ENCODE data around the gene PNMA8B. TPM values are rescaled to one million over a fixed set of nuclear protein-coding genes. Genes with fewer than 3 reads are reported as not detected.

The PNMA8B gene
- total and polyA plus RNA-seq, 2 donors (not counting 3 experiments of a cell fraction or from before 2014, with no cell fraction given) = 0.11 TPM; not detected in 1

GRCh38 chr19:46449228-46449627 lies 46.4 kb downstream of the PNMA8B start:
- BruUV-seq (replicated peaks) = no TSS peak
- Histone ChIP-seq H3K27ac (ENCODE audit: insufficient read depth, low read depth, low read length) (no peak overlapping the region), H3K4me1 (ENCODE audit: control insufficient read depth, extremely low read depth, insufficient read depth, low read length) (no peaks in the 10 kb centered on the region), H3K4me2 (ENCODE audit: insufficient read depth, low read length) (no peak overlapping the region), H3K9ac (replicated peaks; ENCODE audit: extremely low read depth, insufficient read depth, low read length) (no peak overlapping the region), H3K9me3 (replicated peaks; ENCODE audit: control insufficient read depth, insufficient read depth, low read length) (no peaks in the 10 kb centered on the region), H4K20me1 (replicated peaks; ENCODE audit: control insufficient read depth, extremely low read depth, insufficient read depth, low read length) (no peaks in the 10 kb centered on the region), H3K27me3 (ENCODE audit: control insufficient read depth in 2 of 2, insufficient read depth in 2 of 2, low read length in 2 of 2) (peaks cover 5 to 9% of the 10 kb centered on the region in 2 experiments), H3K79me2 (ENCODE audit: control insufficient read depth, insufficient read depth, low read length) (no peaks in the 10 kb centered on the region), H3K9me1 (replicated peaks; ENCODE audit: control insufficient read depth, extremely low read depth, insufficient read depth, low read length) (no peaks in the 10 kb centered on the region), H3K4me3 (replicated peaks in 1 of 3; ENCODE audit: insufficient read depth in 1 of 3, low read depth in 1 of 3, low read length in 3 of 3) (no peak overlapping the region), H2AFZ (ENCODE audit: low read depth, low read length) (no peak overlapping the region), H3K36me3 (ENCODE audit: control insufficient read depth in 2 of 2, extremely low read depth in 1 of 2, insufficient read depth in 2 of 2, low read length in 2 of 2) (no peaks in the 10 kb centered on the region)
- ChIA-PET POLR2A (no interaction called here), CTCF (no interaction called here)
- no peak for FAIRE-seq
- no peak for TF ChIP-seq EZH2 (IDR thresholded peaks at IDR 0.05; ENCODE audit: borderline replicate concordance, low read depth, low read length, severe bottlenecking)
- TF ChIP-seq CTCF (IDR thresholded peaks at IDR 0.05; ENCODE audit: extremely low read depth in 1 of 2, insufficient read depth in 1 of 2, low read depth in 1 of 2, low read length in 2 of 2) = no peak
- no peak for TF ChIP-seq POLR2AphosphoS5 (IDR thresholded peaks at IDR 0.05; ENCODE audit: insufficient read depth, low read depth, low read length)
- no peak for TF ChIP-seq MYC (IDR thresholded peaks at IDR 0.05; ENCODE audit: low read depth, low read length)
- dilution Hi-C loops (cut with MboI; ENCODE audit: extremely low pct_ligation_motif_present, low sequenced_read_pairs) = no loop called here
- no peak for DNase-seq (ENCODE audit: low read depth, low spot score)
- intact Hi-C loops (cut with micrococcal nuclease) = no loop called here

DNA sequence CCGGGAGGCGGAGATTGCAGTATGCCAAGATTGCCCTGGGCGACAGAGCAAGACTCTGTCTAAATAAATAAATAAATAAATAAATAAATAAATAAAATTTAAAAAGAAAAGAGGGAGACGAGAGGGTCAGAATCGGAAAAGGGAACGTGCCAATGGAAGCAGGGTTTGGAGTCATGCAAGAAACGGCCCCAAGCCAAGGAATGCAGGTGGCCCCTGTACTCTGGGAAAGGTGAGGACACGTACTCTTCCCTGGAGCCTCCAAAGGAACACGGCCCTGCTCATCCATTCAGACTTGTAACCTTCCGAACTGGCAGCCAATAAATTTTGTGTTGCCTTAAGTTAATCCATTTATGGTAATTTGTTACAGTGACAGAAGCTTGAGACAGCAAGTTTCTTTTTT lies 47.1 kb downstream of the PNMA8B start:
- H3K4me3 ChIP-seq (replicated peaks in 1 of 3; ENCODE audit: insufficient read depth in 1 of 3, low read depth in 1 of 3, low read length in 3 of 3) = no peak overlapping the region
- intact Hi-C loops (cut with micrococcal nuclease) (no loop called here), dilution Hi-C loops (cut with MboI; ENCODE audit: extremely low pct_ligation_motif_present, low sequenced_read_pairs) (no loop called here)
- H3K27ac ChIP-seq (ENCODE audit: insufficient read depth, low read depth, low read length) = no peak overlapping the region
- no peaks in the 10 kb centered on the region for H3K9me1 ChIP-seq (replicated peaks; ENCODE audit: control insufficient read depth, extremely low read depth, insufficient read depth, low read length)
- H3K79me2 ChIP-seq (ENCODE audit: control insufficient read depth, insufficient read depth, low read length) = no peaks in the 10 kb centered on the region
- TF ChIP-seq CTCF (IDR thresholded peaks at IDR 0.05; ENCODE audit: extremely low read depth in 1 of 2, insufficient read depth in 1 of 2, low read depth in 1 of 2, low read length in 2 of 2) (no peak), EZH2 (IDR thresholded peaks at IDR 0.05; ENCODE audit: borderline replicate concordance, low read depth, low read length, severe bottlenecking) (no peak), FOS (IDR thresholded peaks at IDR 0.05; ENCODE audit: borderline replicate concordance, insufficient read depth, low read length) (no peak), GATA2 (IDR thresholded peaks at IDR 0.05; ENCODE audit: insufficient read depth, insufficient read length, low read depth, low read length) (no peak)
- H3K27me3 ChIP-seq (ENCODE audit: control insufficient read depth in 2 of 2, insufficient read depth in 2 of 2, low read length in 2 of 2) = peaks cover 5 to 9% of the 10 kb centered on the region in 2 experiments
- no TSS peak for BruUV-seq (replicated peaks)
- H3K4me2 ChIP-seq (ENCODE audit: insufficient read depth, low read length) = no peak overlapping the region
- DNase-seq (ENCODE audit: low read depth, low spot score) = no peak
- no peaks in the 10 kb centered on the region for H4K20me1 ChIP-seq (replicated peaks; ENCODE audit: control insufficient read depth, extremely low read depth, insufficient read depth, low read length)
- H3K36me3 ChIP-seq (ENCODE audit: control insufficient read depth in 2 of 2, extremely low read depth in 1 of 2, insufficient read depth in 2 of 2, low read length in 2 of 2) = no peaks in the 10 kb centered on the region
- H3K9me3 ChIP-seq (replicated peaks; ENCODE audit: control insufficient read depth, insufficient read depth, low read length) = no peaks in the 10 kb centered on the region
- no peaks in the 10 kb centered on the region for H3K4me1 ChIP-seq (ENCODE audit: control insufficient read depth, extremely low read depth, insufficient read depth, low read length)
- no peak overlapping the region for H3K9ac ChIP-seq (replicated peaks; ENCODE audit: extremely low read depth, insufficient read depth, low read length)
- ChIA-PET POLR2A (no interaction called here), CTCF (interaction anchor here (1.2 kb wide), 1 partner anchor 49 kb away, joined by 5 read pairs; no protein-coding TSS in a partner anchor)
- FAIRE-seq = no peak
- H2AFZ ChIP-seq (ENCODE audit: low read depth, low read length) = no peak overlapping the region

All from endothelial cell of umbilical vein (primary cell).